Neural cell (in vitro differentiated cells): ENCODE data around the gene ROPN1.

Experiments used
- RAD21 ChIP-seq: fragments of 450-650 bp; conservative IDR thresholded peaks from 2 replicates; pipeline ENCODE4 v1.6.1; 2014; ENCODE audit warnings: antibody characterized with exemption, mild to moderate bottlenecking, moderate library complexity
- TF ChIP-seq, protein P1 (sequence below): IDR thresholded peaks from 2 replicates; pipeline ENCODE4 v1.6.1; 2012; ENCODE audit warnings: borderline replicate concordance
- TF ChIP-seq, protein P2 (sequence below): fragments of 450-650 bp; IDR thresholded peaks from 2 replicates; pipeline ENCODE4 v1.5.1; 2014; ENCODE audit warnings: antibody characterized with exemption, mild to moderate bottlenecking, moderate library complexity; ENCODE audit not compliant: poor library complexity, severe bottlenecking

DNA sequence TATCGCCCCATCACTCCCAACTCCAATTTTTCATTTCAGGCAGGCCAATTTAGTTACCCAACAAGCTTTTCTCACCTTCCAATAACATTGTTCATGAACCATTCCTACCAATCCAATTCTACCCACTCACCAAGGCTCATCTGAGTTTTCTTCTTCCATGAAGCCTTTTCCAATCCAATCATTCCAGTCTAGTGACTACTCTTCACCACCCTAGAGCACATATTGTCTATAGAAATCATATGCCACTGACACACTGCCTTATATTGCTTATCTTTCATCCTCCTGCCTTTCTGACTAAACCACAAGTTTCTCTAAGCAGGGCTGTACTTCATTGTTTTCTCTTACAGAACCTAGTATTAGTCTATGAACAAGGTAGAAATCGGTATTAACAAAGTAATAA, 42.3 kb downstream of the ROPN1 start:
- no peak for TF ChIP-seq RAD21
- TF ChIP-seq, protein P1, sequence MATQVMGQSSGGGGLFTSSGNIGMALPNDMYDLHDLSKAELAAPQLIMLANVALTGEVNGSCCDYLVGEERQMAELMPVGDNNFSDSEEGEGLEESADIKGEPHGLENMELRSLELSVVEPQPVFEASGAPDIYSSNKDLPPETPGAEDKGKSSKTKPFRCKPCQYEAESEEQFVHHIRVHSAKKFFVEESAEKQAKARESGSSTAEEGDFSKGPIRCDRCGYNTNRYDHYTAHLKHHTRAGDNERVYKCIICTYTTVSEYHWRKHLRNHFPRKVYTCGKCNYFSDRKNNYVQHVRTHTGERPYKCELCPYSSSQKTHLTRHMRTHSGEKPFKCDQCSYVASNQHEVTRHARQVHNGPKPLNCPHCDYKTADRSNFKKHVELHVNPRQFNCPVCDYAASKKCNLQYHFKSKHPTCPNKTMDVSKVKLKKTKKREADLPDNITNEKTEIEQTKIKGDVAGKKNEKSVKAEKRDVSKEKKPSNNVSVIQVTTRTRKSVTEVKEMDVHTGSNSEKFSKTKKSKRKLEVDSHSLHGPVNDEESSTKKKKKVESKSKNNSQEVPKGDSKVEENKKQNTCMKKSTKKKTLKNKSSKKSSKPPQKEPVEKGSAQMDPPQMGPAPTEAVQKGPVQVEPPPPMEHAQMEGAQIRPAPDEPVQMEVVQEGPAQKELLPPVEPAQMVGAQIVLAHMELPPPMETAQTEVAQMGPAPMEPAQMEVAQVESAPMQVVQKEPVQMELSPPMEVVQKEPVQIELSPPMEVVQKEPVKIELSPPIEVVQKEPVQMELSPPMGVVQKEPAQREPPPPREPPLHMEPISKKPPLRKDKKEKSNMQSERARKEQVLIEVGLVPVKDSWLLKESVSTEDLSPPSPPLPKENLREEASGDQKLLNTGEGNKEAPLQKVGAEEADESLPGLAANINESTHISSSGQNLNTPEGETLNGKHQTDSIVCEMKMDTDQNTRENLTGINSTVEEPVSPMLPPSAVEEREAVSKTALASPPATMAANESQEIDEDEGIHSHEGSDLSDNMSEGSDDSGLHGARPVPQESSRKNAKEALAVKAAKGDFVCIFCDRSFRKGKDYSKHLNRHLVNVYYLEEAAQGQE, result no peak
- TF ChIP-seq, protein P2, sequence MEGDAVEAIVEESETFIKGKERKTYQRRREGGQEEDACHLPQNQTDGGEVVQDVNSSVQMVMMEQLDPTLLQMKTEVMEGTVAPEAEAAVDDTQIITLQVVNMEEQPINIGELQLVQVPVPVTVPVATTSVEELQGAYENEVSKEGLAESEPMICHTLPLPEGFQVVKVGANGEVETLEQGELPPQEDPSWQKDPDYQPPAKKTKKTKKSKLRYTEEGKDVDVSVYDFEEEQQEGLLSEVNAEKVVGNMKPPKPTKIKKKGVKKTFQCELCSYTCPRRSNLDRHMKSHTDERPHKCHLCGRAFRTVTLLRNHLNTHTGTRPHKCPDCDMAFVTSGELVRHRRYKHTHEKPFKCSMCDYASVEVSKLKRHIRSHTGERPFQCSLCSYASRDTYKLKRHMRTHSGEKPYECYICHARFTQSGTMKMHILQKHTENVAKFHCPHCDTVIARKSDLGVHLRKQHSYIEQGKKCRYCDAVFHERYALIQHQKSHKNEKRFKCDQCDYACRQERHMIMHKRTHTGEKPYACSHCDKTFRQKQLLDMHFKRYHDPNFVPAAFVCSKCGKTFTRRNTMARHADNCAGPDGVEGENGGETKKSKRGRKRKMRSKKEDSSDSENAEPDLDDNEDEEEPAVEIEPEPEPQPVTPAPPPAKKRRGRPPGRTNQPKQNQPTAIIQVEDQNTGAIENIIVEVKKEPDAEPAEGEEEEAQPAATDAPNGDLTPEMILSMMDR, result no peak
